ENCODE data around the gene PRICKLE1.
"Not testable (repeated sequence)": the region's sequence is repeated elsewhere in the genome, so short reads cannot be mapped to it uniquely, and the experiment has no call there.

PRICKLE1 gene

DNA sequence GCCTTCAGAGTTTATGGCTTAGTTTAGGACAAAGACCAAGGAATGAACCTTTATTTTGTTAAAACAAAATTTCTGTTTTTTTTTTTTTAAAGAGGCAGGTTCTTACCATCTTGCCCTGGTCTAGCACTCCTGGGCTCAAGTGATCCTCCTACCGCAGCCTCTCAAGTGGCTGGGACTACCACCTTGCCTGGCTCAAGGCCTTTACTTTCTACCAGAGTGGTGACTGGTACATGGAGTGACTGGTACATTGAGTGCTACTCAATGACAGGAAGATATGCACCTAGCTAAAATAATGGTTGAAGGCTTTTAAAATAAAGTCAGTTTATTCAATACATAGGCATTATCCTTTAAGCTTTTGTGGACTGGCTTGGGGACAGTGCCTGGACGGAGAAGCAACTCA, 32.6 kb downstream of the PRICKLE1 start:
- FAIRE-seq, result no peak

- no peak for FAIRE-seq
Measured at GRCh38 chr12:42552822-42553221, 36.7 kb downstream of the PRICKLE1 start.

GRCh38 chr12:42550800-42551199, 38.7 kb downstream of the PRICKLE1 start:
- FAIRE-seq, result peak; percentile 18

DNA sequence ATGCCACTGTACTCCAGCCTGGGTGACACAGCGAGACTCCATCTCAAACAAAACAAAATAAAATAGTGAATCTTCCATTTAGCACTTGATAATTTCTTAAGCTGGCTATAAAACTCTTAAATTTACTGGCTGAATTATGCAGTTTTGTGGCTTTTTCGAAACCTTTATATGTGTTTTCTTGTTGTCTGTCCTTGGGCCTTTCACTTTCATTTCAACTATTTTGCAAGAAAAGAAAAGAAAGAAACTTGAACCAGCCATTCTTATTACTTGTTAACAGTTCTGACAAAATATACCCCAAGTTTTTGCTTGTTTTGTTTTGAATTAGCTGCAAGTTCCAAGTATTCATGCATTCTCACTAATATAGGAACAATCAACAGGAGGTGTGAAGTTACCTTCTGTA, 42.8 kb downstream of the PRICKLE1 start:
- no peak for FAIRE-seq

GRCh38 chr12:42541965-42542364, 47.6 kb downstream of the PRICKLE1 start:
- FAIRE-seq, result no peak

- not testable (repeated sequence) for FAIRE-seq
Measured at GRCh38 chr12:42541308-42541707, 48.2 kb downstream of the PRICKLE1 start.

- FAIRE-seq, result no peak
Measured at GRCh38 chr12:42539696-42540095, 49.9 kb downstream of the PRICKLE1 start.

GRCh38 chr12:42538203-42538602, 51.3 kb downstream of the PRICKLE1 start:
- FAIRE-seq, result no peak

- no peak for FAIRE-seq
Measured at GRCh38 chr12:42534184-42534838, 55.2 kb downstream of the PRICKLE1 start.

DNA sequence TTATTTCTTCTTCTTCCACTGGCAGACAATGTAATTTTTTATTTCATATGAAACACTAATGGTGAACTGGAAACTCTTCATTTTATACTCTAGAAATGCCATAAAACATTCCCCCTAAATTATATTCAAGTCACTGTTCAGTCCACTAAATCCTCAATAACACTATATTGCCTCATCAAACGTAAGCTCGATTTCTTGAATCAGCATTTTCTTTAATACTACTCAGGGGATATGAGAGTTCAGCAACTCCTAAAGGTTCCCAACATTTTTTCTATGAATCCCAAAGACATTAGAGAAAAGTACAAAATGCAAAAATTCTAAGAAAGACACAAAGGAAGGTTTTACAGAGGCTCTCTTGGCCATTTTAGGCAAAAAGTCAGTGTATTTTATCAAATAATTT, 59.3 kb downstream of the PRICKLE1 start:
- no peak for FAIRE-seq

DNA sequence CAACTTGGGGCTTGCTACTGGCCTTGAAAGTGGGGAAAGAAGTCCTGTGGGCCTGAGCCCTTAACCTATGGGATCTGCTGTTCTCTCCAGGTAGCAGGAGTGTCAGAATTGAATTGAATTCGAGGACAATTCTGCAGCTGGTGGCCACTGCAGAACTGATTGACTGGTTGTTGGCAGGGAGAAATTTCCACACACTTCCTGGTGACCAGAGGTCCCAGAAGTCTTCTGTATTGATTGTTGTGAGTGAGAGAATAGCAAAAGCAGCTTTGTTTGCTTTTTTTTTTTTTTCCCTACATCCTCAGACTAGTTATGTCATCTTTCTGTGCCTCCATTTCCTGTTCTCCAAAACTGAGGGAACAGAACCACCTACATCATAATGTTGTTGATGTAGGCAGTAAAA, 64.1 kb downstream of the PRICKLE1 start:
- FAIRE-seq, result no peak

- FAIRE-seq, result no peak
Measured at GRCh38 chr12:42524716-42525115, 64.8 kb downstream of the PRICKLE1 start.

- no peak for FAIRE-seq
Measured at GRCh38 chr12:42516573-42516972, 73.0 kb downstream of the PRICKLE1 start.

GRCh38 chr12:42511656-42512055, 77.9 kb downstream of the PRICKLE1 start:
- no peak for FAIRE-seq

GRCh38 chr12:42510823-42511222, 78.7 kb downstream of the PRICKLE1 start:
- no peak for FAIRE-seq

- FAIRE-seq, result no peak
Measured at GRCh38 chr12:42508913-42509460, 80.6 kb downstream of the PRICKLE1 start.

DNA sequence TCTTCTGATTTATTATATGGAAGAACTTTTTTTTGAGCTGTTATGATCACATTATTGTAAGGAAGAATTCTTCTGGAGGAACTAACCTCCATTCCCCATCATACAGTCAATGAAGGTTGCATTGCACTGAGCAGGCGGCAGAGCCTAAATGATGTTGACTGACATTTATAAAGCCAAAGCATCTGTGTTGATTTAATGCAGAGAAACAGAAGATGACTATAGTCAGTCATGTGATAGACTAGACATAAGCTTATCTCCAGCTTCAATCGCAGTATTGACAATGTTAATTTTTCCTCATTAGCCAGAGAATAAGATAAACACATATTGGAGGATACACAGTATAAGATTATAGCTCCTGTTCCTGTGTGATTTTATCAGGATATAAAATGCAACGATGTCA, 82.0 kb downstream of the PRICKLE1 start:
- no peak for FAIRE-seq

- FAIRE-seq, result no peak
Measured at GRCh38 chr12:42507081-42507480, 82.5 kb downstream of the PRICKLE1 start.

DNA sequence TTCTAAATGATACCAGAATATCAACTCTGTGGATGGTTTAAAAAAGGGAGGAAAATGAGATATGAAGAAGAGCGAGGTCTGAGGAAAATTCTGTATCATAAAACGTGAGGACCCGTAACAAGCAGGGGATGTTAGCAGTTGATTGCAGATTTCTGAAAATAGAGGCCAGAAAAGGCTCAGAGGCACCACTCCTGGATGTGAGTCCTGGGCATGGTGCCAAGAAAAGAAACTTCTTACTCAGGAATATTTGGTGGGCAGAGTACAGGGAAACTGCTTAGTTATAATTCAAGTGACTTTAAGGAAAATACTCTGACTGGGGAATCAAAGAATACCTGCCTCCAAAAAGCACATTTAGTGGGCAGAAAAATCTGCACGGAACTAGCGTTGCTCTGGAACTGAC, 85.5 kb downstream of the PRICKLE1 start:
- no peak for FAIRE-seq

DNA sequence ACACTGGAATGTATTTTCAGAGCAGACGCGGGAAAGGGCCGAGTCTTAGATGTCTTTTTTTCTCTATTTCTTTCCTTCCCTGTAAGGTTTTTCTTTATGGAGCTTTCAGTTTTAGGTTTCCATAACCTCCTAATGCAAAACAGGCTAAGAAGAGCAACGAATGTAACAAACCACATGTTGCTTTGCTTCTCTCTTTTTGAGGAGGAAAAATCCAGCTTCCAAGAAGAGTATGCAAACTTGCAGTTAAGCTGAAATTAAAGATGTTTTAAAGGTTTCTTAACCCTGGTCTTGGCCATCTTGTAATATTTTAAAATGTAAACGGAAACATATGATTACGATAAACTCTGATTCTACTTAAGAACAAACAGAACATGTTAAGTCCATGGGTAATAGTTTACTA, 86.9 kb downstream of the PRICKLE1 start:
- FAIRE-seq, result no peak

GRCh38 chr12:42498549-42499247, 90.8 kb downstream of the PRICKLE1 start:
- FAIRE-seq, result no peak

DNA sequence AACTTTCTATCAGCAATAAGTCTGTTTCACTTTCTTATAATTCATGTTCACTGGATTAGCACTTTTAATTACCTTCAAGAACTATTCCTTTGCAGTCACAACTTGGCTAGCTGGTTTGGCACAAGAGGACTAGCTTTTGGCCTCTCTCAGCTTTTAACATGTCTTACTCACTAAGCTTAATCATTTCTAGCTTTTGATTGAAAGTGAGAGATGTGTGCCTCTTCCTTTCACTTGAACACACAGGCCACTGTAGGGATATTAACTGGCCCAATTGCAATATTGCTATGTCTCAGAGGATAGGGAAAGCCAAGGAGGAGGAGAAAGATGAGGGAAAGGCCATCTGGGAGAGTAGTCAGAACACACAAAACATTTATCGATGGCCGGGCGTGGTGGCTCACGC, 92.7 kb downstream of the PRICKLE1 start:
- FAIRE-seq, result no peak

DNA sequence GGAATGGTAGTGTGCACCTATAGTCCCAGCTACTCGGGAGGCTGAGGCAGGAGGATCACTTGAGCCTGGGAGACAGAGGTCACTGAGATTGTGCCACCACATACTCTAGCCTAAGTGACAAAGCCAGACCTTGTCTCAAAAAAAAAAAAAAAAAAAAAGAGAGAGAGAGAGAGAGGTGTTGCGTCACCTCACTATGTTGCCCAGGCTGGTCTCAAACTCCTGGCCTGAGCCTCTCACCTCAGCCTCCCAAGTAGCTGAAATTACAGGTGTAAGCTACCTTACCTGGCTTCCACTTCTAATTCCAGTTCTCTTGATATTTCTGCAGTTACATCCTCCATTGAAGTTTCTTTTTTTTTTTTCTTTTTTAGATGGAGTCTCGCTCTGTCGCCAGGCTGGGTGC, 94.3 kb downstream of the PRICKLE1 start:
- no peak for FAIRE-seq

DNA sequence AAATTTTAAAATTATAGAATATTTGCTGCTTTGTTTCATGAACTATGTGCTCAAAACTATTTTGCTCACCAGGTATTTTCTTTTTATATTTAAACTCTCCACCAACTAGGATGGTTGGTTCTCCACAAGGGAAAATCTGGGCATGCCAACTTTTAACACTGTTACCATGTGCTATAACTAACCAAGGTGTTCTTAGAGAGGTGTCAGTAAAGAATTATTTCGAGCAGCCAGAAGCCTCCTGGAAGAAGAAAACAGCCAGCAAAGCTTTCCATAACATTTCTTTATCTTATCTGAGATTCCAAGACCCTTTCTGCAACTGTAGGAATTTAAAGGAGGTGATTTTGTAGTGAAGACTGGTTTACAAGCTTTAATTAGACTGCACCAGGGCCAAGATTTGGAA, 97.3 kb downstream of the PRICKLE1 start:
- FAIRE-seq, result no peak
